Thoracic aorta (tissue), 2 donors: ENCODE data around the gene IRS1. TPM values are rescaled to one million over a fixed set of nuclear protein-coding genes. Genes with fewer than 3 reads are reported as not detected.

Experiments used
- ATAC-seq: fragments of 150-250 bp; one replicate; pipeline ENCODE4 v1.8.0; 2017; ENCODE audit warnings: low read depth; ENCODE audit not compliant: insufficient number of reproducible peaks, low FRiP score
- DNase-seq: peaks from one replicate; pipeline ENCODE4 v3.0.0-alpha.2; 2020; ENCODE audit warnings: low spot score
- H3K27ac ChIP-seq, 2 donors: fragments of 200-600 bp; sonication (generic); 1 replicate in 1 of 2; 2 replicates in 1 of 2; pipeline ENCODE4 v1.5.1; 2016; ENCODE audit warnings: mild to moderate bottlenecking in 2 of 2, moderate library complexity in 2 of 2
- H3K27me3 ChIP-seq: fragments of 200-600 bp; sonication (generic); replicated peaks from 2 replicates; pipeline ENCODE4 v1.6.0; 2016; ENCODE audit warnings: mild to moderate bottlenecking; ENCODE audit not compliant: insufficient read depth
- H3K36me3 ChIP-seq: fragments of 200-600 bp; sonication (generic); one replicate; pipeline ENCODE4 v1.5.1; 2016
- H3K4me1 ChIP-seq, 2 donors: fragments of 200-600 bp; sonication (generic); 1 replicate in 1 of 2; 2 replicates in 1 of 2; pipeline versions ENCODE4 v1.5.1 to v1.6.0; 2016; ENCODE audit warnings: low read depth in 2 of 2, mild to moderate bottlenecking in 1 of 2; ENCODE audit not compliant: control insufficient read depth in 1 of 2
- H3K4me3 ChIP-seq: fragments of 200-600 bp; sonication (generic); 2 replicates; pipeline ENCODE4 v1.5.1; 2016; ENCODE audit warnings: mild to moderate bottlenecking
- H3K9me3 ChIP-seq: fragments of 200-600 bp; sonication (generic); 2 replicates; pipeline ENCODE4 v1.5.1; 2016
- CTCF ChIP-seq: fragments of 200-600 bp; sonication (generic); IDR thresholded peaks from one replicate; pipeline ENCODE4 v1.5.1; 2019; ENCODE audit warnings: antibody characterized with exemption
- total RNA-seq, 2 donors: library from RNA; depleted of rRNA; stranded (reverse); fragments of >200 nt; gene quantifications; one replicate each; pipeline versions ENCODE4 v1.1.0 to v1.2.3, GENCODE V29; 2016

The IRS1 gene
- total RNA-seq, 2 donors from 2014 or later: 18.8 to 23.1 TPM

GRCh38 chr2:226796012-226796839 lies 3.4 kb downstream of the IRS1 start:
- Histone ChIP-seq H3K27ac (peak overlapping the region; percentile 78 to 92), H3K27me3 (no peaks in the 10 kb centered on the region), H3K9me3 (no peaks in the 10 kb centered on the region), H3K4me3 (peak overlapping the region; percentile 85), H3K36me3 (no peaks in the 10 kb centered on the region), H3K4me1 (peaks cover 25 to 50% of the 10 kb centered on the region in 2 donors)
- TF ChIP-seq CTCF: no peak
- DNase-seq (no peak), ATAC-seq (no peak)

GRCh38 chr2:226795281-226796011 lies 4.2 kb downstream of the IRS1 start:
- H3K27me3 ChIP-seq: no peaks in the 10 kb centered on the region
- H3K36me3 ChIP-seq: no peaks in the 10 kb centered on the region
- DNase-seq: no peak
- no peaks in the 10 kb centered on the region for H3K9me3 ChIP-seq
- peaks cover 24 to 50% of the 10 kb centered on the region in 2 donors for H3K4me1 ChIP-seq
- peak overlapping the region; percentile 85 for H3K4me3 ChIP-seq
- H3K27ac ChIP-seq: peak overlapping the region; percentile 78 to 92
- no peak for ATAC-seq
- no peak for TF ChIP-seq CTCF

GRCh38 chr2:226794751-226795171 lies 4.9 kb downstream of the IRS1 start:
- peak overlapping the region; percentile 85 for H3K4me3 ChIP-seq
- no peak for ATAC-seq
- no peaks in the 10 kb centered on the region for H3K27me3 ChIP-seq
- no peak for DNase-seq
- H3K27ac ChIP-seq: peak overlapping the region; percentile 78 to 92
- no peaks in the 10 kb centered on the region for H3K36me3 ChIP-seq
- TF ChIP-seq CTCF: no peak
- no peaks in the 10 kb centered on the region for H3K9me3 ChIP-seq
- H3K4me1 ChIP-seq: peaks cover 20 to 53% of the 10 kb centered on the region in 2 donors

- no peak for ATAC-seq
- no peak for TF ChIP-seq CTCF
- peaks cover 24 to 58% of the 10 kb centered on the region in 2 donors for H3K4me1 ChIP-seq
- peak overlapping the region; percentile 78 to 92 for H3K27ac ChIP-seq
- no peaks in the 10 kb centered on the region for H3K27me3 ChIP-seq
- H3K9me3 ChIP-seq: no peaks in the 10 kb centered on the region
- H3K4me3 ChIP-seq: peak overlapping the region; percentile 85
- no peak for DNase-seq
- no peaks in the 10 kb centered on the region for H3K36me3 ChIP-seq
These were observed 5.4 kb downstream of the IRS1 start for GRCh38 chr2:226794196-226794661.

GRCh38 chr2:226793646-226794045 lies 6.0 kb downstream of the IRS1 start:
- no peaks in the 10 kb centered on the region for H3K36me3 ChIP-seq
- H3K9me3 ChIP-seq: no peaks in the 10 kb centered on the region
- DNase-seq (no peak), ATAC-seq (no peak)
- peak overlapping the region; percentile 85 for H3K4me3 ChIP-seq
- H3K27me3 ChIP-seq: no peaks in the 10 kb centered on the region
- H3K4me1 ChIP-seq: peaks cover 29 to 64% of the 10 kb centered on the region in 2 donors
- peak overlapping the region; percentile 51 to 92 for H3K27ac ChIP-seq
- no peak for TF ChIP-seq CTCF
